Amniotic stem cell (primary cell): Measurements from ENCODE around the gene CTNNB1.

Source experiments
- DNase-seq: peaks from one replicate; lab custom pipeline; 2025; lab: John Stamatoyannopoulos, UW

The CTNNB1 gene

DNA sequence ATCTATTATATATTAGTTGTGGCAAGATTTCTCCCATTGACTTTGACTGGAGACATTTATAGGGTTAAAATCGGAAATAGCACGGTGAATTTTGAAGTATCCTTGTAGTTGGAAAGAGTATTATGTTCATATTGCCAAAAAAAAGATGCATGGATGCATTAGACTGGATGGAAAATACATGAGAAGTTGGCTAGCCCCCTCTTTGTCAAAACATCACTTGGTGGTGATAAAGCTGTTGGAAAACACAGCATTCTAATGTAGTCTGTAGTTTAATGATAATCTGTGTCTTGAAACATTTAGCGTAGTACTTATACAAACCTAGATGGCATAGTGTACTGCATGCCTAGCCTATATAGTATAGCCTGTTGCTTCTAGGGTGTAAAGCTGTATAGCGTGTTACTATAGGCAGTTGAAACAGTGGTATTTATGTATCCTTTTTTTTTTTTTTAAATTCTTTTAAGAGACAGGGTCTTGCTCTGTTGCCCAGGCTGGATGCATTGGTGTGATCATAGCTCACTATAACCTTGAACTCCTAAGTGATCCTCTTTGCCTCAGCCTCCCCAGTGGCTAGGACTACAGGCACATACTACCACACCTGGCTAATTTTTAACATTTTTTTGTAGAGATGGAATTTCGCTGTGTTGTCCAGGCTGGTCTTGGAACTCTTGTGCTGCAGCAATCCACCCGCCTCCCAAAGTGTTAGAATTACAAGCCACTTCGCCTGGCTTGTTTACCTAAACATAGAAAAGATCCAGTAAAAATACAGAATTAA lies 21.8 kb downstream of the CTNNB1 start:
- no peak for DNase-seq

GRCh38 chr3:41222012-41222411 lies 22.7 kb downstream of the CTNNB1 start:
- no peak for DNase-seq

DNA sequence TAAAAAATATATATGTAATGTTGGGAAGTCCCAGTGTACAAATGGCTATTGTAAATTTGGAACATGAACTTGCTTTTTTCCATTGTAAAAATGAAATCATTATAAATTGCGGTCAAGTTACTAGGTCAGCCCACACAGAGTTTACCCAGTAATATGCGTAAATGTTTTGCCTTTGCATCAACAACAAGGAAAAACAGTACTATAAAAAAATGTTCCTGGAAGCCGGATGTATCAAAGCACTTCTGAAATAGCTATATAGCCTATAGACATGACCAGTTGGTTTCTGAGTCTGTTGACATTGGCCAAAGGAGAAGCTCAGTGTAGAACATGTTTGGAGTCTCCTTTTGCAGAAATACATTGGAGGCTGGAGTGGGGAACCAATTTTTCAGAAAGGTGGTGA lies 23.2 kb downstream of the CTNNB1 start:
- no peak for DNase-seq

- DNase-seq = no peak
These were observed 23.8 kb downstream of the CTNNB1 start for GRCh38 chr3:41223078-41223477.

GRCh38 chr3:41223691-41224090 lies 24.4 kb downstream of the CTNNB1 start:
- no peak for DNase-seq

- peak; percentile 81 for DNase-seq
These were observed 25.0 kb downstream of the CTNNB1 start for GRCh38 chr3:41224120-41224806.

- DNase-seq = no peak
These were observed 35.8 kb downstream of the CTNNB1 start for GRCh38 chr3:41234823-41235721.

- DNase-seq = no peak
These were observed 36.9 kb downstream of the CTNNB1 start for GRCh38 chr3:41236228-41236627.

DNA sequence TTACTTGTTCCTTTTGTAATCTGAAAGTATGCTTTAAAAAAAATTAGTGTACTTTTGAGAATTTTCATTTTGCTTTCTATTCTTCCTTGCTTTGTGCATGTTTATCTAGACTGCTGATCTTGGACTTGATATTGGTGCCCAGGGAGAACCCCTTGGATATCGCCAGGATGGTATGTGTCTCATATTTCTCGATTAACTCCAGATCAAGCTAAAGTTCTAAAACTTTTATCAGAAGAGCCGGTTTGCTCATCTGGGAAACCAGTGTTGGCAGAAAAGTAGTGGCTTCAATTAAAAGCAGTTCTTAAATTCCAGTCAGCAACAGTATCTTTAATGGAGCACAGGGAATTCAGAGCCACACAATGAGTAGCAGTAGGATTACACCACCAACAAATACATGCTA lies 38.6 kb downstream of the CTNNB1 start:
- no peak for DNase-seq

DNA sequence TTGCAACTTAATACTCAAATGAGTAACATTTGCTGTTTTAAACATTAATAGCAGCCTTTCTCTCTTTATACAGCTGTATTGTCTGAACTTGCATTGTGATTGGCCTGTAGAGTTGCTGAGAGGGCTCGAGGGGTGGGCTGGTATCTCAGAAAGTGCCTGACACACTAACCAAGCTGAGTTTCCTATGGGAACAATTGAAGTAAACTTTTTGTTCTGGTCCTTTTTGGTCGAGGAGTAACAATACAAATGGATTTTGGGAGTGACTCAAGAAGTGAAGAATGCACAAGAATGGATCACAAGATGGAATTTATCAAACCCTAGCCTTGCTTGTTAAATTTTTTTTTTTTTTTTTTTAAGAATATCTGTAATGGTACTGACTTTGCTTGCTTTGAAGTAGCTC lies 40.3 kb downstream of the CTNNB1 start:
- DNase-seq = no peak

DNA sequence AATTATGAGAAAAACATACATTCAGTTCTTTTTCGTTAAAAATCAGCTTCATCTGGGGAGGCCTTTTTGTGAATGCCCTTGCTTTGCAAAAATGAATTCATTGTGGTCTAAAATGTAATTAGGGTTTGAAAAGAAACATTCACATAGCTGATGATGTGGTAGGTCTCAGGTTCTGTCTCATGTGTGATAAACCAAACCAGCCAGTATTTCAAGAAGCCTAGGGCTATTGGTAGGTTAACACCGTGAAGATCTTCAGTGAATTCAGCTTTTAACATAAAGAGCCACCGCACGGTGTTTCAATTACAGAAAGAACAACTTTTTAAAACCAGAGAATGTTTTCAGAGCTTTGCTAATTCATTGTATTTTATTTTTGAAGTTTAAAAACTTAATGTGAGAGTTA lies 41.9 kb downstream of the CTNNB1 start:
- DNase-seq = no peak

DNA sequence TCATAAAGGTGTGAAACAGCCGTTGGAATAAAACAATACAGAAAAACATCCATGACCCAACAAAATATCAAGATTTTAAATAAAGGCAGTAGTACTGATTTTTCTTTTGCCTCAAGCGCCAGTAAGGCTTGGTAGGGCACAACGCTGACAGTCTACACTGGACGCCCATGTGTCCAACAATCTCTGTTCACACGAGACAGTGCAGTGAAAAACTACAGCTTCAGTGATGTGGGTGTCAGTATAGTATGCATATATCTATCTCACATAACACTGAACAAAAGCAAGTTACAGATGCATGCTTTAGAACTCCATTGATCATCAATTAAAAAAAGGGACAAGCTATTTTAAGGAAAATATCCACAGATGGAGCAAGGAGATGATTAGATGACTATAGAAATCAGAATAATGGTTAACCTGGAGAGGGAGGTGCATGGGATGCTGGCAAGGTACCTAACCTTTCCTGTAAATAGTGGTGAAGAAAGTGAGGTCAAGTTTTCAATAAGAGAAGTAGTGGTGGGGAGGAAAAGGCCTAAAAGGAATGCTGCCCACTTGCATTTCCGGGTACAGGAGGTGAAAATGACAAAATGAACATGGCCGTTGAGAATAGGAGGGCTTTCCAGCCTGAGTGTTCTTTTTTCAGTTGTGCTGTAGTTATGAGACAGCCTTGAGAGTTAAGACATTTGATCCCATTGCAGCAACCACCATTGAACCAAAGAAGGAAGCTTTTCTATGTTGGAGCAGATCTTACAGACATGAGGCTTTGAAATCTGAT lies 42.7 kb downstream of the CTNNB1 start:
- no peak for DNase-seq

DNA sequence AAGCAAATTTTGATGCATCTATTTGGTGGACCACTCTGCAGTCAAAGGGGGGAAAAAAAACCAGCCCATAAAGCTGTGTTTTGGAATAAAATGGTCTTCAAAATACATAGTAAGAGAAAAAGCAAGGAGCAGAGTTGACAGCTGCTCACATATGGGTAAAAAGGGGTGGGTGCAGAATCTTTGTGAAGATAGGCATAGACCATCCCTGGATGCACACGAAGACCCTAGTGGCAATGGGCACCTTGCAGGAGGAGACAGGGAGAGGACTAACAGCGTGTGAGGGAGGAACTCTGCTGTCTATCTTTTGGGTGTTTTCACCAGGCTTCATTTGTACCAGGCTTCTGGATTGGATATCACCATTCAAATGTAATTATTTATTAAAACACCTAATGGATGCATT lies 43.9 kb downstream of the CTNNB1 start:
- DNase-seq = no peak

DNA sequence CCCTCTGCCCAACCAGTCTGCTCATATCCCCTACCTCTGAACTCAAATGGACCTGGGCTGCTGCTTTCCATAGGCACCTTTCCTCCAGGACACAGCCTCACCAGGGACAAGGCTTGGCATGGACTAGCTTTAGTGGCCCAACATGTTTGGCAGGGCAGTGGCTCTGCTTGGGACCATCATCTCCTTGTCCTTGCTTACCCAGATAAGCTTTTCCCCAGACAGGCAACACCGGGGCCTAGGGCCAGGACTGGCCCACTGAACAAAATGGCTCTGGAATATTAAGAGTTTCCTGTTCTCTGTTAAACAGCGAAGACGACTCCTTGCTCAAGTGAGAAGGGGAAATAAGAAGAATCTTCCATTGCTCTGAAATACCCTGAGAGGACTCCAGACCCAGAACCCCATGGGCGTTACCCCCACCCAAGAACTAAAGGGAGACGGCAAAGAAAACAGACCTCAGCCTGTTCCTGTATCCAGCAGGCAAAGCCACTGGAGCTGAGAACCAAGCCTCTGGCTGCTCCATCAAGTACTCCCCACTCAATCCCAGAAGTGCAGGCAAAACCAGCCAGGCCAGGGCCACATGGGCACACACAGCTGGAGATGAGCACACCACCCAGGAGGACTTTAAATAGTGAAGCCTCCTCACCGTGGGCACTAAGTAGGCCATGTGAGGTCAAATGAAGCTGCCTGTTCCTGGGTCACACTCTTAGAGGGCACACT lies 45.5 kb downstream of the CTNNB1 start:
- no peak for DNase-seq

DNA sequence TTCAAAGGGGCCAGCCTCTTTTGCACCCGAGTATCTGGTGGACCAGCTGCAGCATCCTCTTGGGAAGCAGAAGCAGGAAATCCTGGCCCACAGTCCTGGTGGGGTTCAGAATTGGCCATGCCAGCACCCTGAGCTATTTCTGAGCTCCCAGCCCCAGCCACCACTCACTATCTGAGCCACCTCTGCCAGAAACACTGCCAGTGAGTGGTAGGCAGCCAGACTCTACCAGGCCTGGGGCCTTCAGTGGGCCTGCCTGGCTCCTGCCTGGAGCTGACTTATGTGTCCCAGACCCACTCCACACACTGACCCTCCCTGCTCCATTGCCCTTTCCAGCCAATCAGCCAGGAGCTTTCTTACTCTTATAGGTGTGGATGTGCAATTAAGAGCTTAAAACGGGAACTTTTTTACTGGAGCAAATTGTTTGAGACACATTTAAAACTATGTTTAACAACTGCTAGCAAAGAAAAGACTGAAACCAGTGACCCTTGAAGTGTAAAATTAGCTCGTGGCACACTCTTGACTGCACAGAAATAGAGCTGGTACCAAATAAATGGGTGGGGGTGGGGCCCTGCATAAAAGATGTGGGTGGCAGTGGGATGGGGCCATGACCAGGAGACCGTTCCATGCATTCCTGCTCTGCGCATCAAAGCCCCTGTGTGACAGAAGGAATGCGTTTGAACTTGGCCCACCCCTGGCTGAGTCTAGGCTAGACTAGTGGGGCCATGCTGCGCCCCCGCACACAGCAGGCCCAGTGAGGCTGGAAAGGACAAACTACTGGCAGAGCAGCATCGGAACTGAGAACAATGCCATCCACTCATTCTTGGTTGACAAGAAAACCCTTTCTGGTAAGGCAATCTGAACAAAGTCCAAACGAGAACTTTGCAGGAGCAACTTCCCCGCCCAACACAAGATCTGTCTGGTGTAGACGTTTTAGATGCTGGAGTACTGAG lies 48.0 kb downstream of the CTNNB1 start:
- no peak for DNase-seq

DNA sequence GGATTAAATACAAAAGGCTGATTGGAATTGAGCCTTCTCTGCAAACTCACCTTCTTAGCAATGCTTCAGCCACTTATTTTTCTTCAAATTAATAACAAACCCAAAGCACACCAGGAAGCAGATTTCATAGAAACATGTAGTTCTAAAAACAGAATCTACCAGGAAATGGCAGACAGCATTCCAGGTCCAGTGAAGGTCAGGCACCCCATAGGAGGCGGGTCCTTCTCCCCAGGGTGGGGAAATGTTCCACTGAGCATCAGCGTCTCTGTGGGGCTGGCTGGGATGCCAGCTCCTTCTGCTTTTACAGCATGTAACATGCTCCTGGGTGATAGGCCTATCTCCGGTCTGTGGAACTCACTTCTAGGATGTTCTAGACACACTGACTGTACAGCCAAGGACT lies 49.2 kb downstream of the CTNNB1 start:
- DNase-seq = no peak

GRCh38 chr3:41249318-41249717 lies 50.0 kb downstream of the CTNNB1 start:
- DNase-seq = no peak

DNA sequence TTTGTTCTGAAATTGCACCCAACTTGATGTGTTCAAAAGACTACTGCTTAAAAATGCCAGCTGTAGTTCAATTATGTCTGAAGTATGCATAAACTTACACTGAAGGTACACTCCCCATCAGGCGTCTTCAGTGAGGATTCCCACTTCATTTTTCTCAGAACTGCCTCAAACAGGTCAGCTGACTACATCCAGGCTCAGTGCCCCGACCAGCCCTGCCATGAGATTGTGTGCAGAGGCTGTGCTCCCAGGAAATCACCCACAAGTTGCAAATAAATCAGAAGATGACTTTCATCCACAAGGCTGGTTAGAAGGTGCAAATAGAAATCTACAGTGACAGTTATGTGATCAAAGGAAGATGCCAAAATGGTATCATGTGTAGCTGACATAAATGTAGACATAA lies 51.5 kb downstream of the CTNNB1 start:
- DNase-seq = no peak

DNA sequence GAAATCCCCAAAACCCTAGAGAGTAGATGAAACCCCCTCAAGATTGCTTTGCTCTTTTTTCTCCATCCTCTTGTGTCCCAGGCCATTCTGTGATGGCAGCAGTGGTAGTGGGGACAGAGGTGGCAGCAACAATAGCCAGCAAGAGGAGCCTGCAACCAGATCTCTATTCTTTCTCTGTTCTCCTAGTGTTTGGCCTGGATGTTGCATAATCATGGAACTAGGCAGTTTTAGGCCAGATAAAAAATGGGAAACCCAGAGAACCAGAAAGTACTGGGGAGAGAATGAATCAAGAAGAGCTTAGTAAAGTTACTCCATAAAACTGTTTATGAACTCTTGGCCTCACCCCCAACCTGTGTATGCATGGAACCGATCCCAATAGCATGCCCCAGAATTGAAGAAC lies 52.3 kb downstream of the CTNNB1 start:
- DNase-seq = no peak

DNA sequence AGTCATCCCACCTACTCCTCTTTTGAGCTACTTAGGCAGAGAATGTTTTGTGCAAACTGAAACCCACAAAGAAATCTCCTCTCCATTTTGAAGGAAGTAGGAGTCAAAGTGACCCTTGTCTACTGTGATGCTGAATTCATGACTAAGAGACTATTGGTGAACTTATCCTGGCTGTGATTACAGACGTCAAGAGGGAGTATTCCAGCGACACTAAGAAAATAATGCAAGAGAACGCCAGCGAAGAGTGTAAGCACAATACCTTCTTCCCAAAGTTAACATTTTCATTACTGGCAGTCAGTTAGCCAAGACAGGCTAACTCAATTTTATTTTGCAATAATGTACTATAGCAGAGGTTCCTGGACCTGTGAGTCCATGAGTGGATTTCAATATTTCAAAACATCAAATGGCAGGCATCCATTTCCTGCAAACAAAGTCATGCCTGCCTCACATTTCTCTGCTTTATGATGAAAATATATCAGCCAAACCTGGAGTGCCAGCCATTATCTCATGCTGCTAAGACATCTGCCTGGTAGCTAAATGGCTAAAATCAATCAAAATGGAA lies 59.0 kb downstream of the CTNNB1 start:
- DNase-seq = no peak
